HFF-Myc (cell line): ENCODE measurements around the gene SPNS2.

Experiments used
- DNase-seq: peaks from one replicate; pipeline ENCODE4 v3.0.0-alpha.2; 2011; ENCODE audit warnings: low read depth; ENCODE audit errors: extremely low read depth
- H3K4me3 ChIP-seq: replicated peaks from 2 replicates; pipeline ENCODE4 v1.5.1; 2011; ENCODE audit warnings: low read depth, mild to moderate bottlenecking, control low read depth, low read length
- TF ChIP-seq, protein P1 (sequence below): IDR thresholded peaks from 2 replicates; pipeline ENCODE4 v1.5.1; 2012; ENCODE audit warnings: mild to moderate bottlenecking, low read depth, low read length, control low read depth; ENCODE audit errors: missing control alignments

The SPNS2 gene

DNA sequence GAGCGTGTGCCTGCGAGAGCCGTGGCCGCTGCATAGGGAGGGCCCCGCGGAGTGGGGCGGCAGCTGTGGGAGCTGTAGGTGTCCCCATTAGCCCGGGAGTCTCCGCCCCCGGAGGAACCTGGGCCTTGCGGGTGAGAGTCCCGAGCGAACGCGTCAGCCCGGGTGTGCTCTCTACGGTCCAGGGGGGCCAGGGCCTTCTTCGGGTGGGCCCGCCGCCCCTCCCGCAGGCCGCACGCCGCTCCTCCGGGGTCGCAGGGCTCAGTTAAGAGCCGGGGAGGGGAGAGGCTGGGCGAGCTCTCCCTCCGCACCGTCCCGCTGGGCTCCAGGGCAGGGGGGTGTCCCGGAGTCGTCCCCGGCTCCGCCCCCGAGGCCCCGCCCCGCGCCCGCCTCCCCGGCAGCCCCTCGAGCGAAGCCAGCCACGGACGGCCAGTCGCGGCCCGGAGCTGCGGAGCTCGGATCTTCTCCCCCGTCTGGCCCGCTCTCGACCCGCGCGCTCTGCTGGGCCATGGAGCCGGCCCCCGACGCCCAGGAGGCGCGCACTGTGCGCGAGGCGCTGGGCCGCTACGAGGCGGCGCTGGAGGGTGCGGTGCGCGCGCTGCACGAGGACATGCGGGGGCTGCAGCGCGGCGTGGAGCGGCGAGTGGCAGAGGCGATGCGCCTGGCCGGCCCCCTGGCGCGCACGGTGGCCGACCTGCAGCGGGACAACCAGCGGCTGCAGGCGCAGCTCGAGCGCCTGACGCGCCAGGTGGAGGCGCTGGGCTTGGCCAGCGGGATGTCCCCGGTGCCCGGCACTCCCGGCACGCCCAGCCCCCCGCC lies 85.6 kb downstream of the SPNS2 start, which contains the start of gene SMTNL2:
Gene SMTNL2 (plus strand): TSS at position 429 of the 816 bp plus-strand sequence. CDS start 77 bp downstream, at position 506.
- TF ChIP-seq, protein P1, sequence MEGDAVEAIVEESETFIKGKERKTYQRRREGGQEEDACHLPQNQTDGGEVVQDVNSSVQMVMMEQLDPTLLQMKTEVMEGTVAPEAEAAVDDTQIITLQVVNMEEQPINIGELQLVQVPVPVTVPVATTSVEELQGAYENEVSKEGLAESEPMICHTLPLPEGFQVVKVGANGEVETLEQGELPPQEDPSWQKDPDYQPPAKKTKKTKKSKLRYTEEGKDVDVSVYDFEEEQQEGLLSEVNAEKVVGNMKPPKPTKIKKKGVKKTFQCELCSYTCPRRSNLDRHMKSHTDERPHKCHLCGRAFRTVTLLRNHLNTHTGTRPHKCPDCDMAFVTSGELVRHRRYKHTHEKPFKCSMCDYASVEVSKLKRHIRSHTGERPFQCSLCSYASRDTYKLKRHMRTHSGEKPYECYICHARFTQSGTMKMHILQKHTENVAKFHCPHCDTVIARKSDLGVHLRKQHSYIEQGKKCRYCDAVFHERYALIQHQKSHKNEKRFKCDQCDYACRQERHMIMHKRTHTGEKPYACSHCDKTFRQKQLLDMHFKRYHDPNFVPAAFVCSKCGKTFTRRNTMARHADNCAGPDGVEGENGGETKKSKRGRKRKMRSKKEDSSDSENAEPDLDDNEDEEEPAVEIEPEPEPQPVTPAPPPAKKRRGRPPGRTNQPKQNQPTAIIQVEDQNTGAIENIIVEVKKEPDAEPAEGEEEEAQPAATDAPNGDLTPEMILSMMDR: no peak

DNA sequence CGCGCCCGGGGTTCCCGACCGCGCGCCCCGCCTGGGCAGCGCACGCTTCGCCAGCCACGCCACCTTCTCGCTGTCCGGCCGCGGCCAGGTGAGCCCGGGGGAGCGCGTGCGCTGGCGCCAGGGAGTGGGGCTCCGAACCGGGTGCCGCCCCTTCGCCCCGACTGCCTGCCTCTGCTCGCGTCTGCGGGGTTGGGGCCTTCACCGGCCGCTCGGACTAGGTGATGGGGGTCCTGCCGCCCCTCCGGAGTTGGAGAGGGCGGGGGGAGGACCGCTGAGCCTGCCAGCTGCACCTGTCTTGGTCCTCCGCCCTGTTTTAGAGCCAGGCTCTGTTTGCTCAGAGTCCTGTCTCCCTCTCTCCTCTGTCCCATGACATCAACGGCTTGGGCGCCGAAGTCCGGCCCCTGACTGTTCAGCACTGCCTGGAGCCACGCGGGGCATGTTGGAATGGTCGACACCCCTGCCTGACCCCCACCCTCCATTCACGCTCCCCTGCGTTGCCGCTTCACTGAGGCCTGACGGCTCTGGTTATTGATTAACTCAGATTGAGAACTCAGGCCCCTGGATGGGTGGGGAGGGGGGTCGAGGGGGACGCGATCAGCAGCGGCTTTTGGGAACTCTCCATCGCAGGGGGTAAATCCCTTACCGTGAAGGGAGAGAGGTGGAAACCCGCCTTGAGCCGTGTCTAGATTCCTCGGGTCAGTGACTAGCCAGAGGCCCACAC lies 86.4 kb downstream of the SPNS2 start:
- H3K4me3 ChIP-seq: no peak overlapping the region
- DNase-seq: no peak

More for the DNA sequence above, 85.6 kb downstream of the SPNS2 start, which contains the start of gene SMTNL2:
- DNase-seq: no peak
- H3K4me3 ChIP-seq: no peak within 1 kb of the TSS

DNA sequence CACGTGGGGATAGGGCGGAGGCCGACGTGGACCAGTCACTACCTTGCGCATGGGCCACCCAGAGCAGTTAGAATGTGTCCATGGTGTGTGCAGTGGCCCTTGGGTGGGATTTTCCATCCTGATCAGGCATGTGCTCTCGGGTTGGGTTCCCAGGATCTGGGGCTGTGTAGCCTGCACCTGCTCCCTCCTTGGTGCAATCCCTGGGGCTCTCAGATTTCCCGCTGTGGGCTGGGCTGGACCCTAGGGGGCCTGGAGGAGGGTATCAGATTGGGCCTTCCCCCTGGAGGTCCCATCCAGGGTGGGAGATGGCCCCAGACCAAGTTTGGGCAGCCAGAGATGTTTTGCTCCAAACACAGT lies 86.9 kb downstream of the SPNS2 start:
- H3K4me3 ChIP-seq: no peak overlapping the region
- DNase-seq: no peak
- TF ChIP-seq, protein P1: no peak

More for the DNA sequence above, 86.4 kb downstream of the SPNS2 start:
- TF ChIP-seq, protein P1: no peak

DNA sequence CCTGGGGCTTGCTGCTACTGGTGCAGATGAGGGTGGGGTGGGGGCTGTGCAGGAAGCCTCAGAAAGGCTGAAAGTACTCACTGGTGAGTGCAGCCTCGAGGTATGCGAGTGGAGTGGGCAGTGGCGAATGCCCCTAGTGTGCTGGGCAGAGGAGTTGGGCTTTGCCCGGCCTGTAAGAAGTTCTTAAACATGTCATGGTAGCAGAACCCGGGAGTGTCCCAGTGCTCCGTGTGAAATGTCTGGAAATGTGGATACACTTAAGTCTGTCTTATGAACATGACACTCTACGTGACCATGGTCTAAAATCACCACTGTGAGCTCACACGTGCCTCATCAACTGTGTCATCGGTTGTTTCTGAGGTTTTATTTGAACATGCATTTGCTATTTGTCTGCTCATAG lies 87.4 kb downstream of the SPNS2 start:
- no peak for DNase-seq
- H3K4me3 ChIP-seq: no peak overlapping the region
- TF ChIP-seq, protein P1: no peak

DNA sequence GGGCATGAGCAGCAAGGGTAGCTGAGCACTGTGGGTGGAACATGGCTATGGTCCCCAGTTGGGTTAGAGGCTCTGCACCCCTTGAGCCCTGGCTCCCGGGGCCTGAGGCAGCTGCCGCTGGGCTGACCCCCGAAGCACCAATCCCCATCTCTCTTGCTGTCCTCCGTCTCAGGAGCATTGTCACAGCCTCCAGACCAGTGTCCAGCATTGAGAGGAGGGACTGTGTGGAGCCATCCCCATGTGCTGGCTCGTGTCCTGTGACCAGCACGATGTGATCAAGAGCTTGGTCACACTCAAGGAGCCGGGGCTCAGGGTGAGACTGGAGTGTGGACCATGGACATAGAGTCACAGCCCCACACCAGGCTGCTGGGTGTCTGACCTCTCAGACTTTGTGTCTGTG lies 88.5 kb downstream of the SPNS2 start:
- TF ChIP-seq, protein P1: no peak
- no peak overlapping the region for H3K4me3 ChIP-seq
- DNase-seq: no peak

DNA sequence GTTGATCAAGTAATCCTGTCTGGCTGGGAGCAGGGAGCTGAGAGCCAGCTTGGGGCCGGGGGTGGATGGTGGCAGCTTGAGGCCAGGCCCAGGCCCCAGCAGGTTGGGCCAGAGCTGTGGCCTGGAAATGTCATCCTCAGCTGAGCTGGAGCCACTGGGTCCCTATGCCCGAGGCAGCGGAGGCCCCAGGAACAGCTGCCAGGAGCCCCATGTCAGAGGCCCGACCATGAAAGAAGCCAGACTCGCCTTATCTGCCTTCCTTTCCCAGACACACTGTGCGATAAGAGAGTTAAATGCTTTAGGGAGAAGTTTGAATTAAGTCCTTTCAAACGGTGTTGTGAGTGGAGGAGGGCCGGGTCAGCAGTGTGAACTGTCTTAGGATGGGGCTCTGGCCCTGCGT lies 89.1 kb downstream of the SPNS2 start:
- TF ChIP-seq, protein P1: no peak
- H3K4me3 ChIP-seq: no peak overlapping the region
- no peak for DNase-seq
